Smooth muscle cell (in vitro differentiated cells): Measurements from ENCODE around the gene FRMD1. TPM values are rescaled to one million over a fixed set of nuclear protein-coding genes. Genes with fewer than 3 reads are reported as not detected.

Experiments
- DNase-seq: peaks from one replicate; lab custom pipeline; 2025; ENCODE audit not compliant: unreplicated experiment; lab: John Stamatoyannopoulos, UW
- H2AFZ ChIP-seq: fragments of 200-600 bp; sonication (generic); 2 replicates; pipeline ENCODE4 v1.6.0; 2016; ENCODE audit warnings: antibody characterized with exemption, low read depth, mild to moderate bottlenecking
- H3F3A ChIP-seq: fragments of 200-600 bp; sonication (generic); 2 replicates; pipeline ENCODE4 v1.6.0; 2017; ENCODE audit warnings: antibody characterized with exemption, low read depth
- H3K27ac ChIP-seq: fragments of 200-600 bp; sonication (generic); 2 replicates; pipeline ENCODE4 v1.5.1; 2016; ENCODE audit warnings: low read depth, mild to moderate bottlenecking
- H3K27me3 ChIP-seq: fragments of 200-600 bp; sonication (generic); 2 replicates; pipeline ENCODE4 v1.6.1; 2016; ENCODE audit warnings: low read depth, mild to moderate bottlenecking
- H3K36me3 ChIP-seq: fragments of 200-600 bp; sonication (generic); 2 replicates; pipeline ENCODE4 v1.5.1; 2016; ENCODE audit warnings: low read depth
- H3K4me1 ChIP-seq: fragments of 200-600 bp; sonication (generic); 2 replicates; pipeline ENCODE4 v1.5.1; 2016; ENCODE audit warnings: low read depth
- H3K4me2 ChIP-seq: fragments of 200-600 bp; sonication (generic); 2 replicates; pipeline ENCODE4 v1.6.0; 2016; ENCODE audit warnings: mild to moderate bottlenecking
- H3K4me3 ChIP-seq: fragments of 200-600 bp; sonication (generic); 2 replicates; pipeline ENCODE4 v1.5.1; 2016; ENCODE audit warnings: mild to moderate bottlenecking
- H3K79me2 ChIP-seq: fragments of 200-600 bp; sonication (generic); 2 replicates; pipeline ENCODE4 v1.6.0; 2016; ENCODE audit warnings: low read depth, mild to moderate bottlenecking
- H3K9ac ChIP-seq: fragments of 200-600 bp; sonication (generic); 2 replicates; pipeline ENCODE4 v1.6.0; 2016; ENCODE audit warnings: low read depth
- H3K9me3 ChIP-seq: fragments of 200-600 bp; sonication (generic); replicated peaks from 2 replicates; pipeline ENCODE4 v1.5.1; 2016; ENCODE audit warnings: low read depth
- H4K20me1 ChIP-seq: fragments of 200-600 bp; sonication (generic); 2 replicates; pipeline ENCODE4 v1.6.0; 2016; ENCODE audit warnings: low read depth
- WGBS: methylation state at CpG from one replicate; pipeline ENCODE4 v1.1.7; 2016; ENCODE audit warnings: low lambda C conversion rate; 5-methylcytosine and 5-hydroxymethylcytosine counted together
- polyA plus RNA-seq: library from polyadenylated mRNA; unstranded; fragments of >200 nt; fragmentation: Nextera tagmentation; extraction: Ambion mirVana; gene quantifications from 2 replicates; pipeline ENCODE4 v1.2.1, GENCODE V29; 2016
- total RNA-seq: library from RNA; depleted of rRNA; stranded (reverse); fragments of >200 nt; gene quantifications from 2 replicates; pipeline ENCODE4 v1.2.3, GENCODE V29; 2014
- TF ChIP-seq, protein P1 (sequence below): fragments of 200-600 bp; sonication (generic); IDR thresholded peaks from 2 replicates; pipeline ENCODE4 v1.5.1; 2017; ENCODE audit warnings: borderline replicate concordance, mild to moderate bottlenecking, antibody characterized with exemption; ENCODE audit not compliant: insufficient read depth, poor library complexity, severe bottlenecking

Gene FRMD1
- total RNA-seq (not detected in 2 replicates), polyA plus RNA-seq (not detected in 2 replicates)

GRCh38 chr6:168078943-168079405 lies at the start of gene FRMD1:
Gene FRMD1, minus strand, starts transcription at chr6:168079212. Its CDS starts 118 bp downstream, at chr6:168079094.
- no peak within 1 kb of the TSS for H3K27ac ChIP-seq
- no peak for DNase-seq
- H3K27me3 ChIP-seq, result peaks cover 6% of the 10 kb centered on the region
- TF ChIP-seq, protein P1, sequence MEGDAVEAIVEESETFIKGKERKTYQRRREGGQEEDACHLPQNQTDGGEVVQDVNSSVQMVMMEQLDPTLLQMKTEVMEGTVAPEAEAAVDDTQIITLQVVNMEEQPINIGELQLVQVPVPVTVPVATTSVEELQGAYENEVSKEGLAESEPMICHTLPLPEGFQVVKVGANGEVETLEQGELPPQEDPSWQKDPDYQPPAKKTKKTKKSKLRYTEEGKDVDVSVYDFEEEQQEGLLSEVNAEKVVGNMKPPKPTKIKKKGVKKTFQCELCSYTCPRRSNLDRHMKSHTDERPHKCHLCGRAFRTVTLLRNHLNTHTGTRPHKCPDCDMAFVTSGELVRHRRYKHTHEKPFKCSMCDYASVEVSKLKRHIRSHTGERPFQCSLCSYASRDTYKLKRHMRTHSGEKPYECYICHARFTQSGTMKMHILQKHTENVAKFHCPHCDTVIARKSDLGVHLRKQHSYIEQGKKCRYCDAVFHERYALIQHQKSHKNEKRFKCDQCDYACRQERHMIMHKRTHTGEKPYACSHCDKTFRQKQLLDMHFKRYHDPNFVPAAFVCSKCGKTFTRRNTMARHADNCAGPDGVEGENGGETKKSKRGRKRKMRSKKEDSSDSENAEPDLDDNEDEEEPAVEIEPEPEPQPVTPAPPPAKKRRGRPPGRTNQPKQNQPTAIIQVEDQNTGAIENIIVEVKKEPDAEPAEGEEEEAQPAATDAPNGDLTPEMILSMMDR, result no peak
- H3K4me3 ChIP-seq, result no peak within 1 kb of the TSS
- no peak within 1 kb of the TSS for H3K4me2 ChIP-seq
- no peak within 1 kb of the TSS for H2AFZ ChIP-seq
- H3K79me2 ChIP-seq, result no peaks in the 10 kb centered on the region
- H3K9ac ChIP-seq, result no peak within 1 kb of the TSS
- WGBS, result 93% methylated on average over 21 of the region's 21 CpGs
- no peaks in the 10 kb centered on the region for H3K4me1 ChIP-seq
- H3F3A ChIP-seq, result no peaks in the 10 kb centered on the region
- H3K9me3 ChIP-seq, result no peaks in the 10 kb centered on the region
- no peaks in the 10 kb centered on the region for H4K20me1 ChIP-seq
- no peaks in the 10 kb centered on the region for H3K36me3 ChIP-seq

DNA sequence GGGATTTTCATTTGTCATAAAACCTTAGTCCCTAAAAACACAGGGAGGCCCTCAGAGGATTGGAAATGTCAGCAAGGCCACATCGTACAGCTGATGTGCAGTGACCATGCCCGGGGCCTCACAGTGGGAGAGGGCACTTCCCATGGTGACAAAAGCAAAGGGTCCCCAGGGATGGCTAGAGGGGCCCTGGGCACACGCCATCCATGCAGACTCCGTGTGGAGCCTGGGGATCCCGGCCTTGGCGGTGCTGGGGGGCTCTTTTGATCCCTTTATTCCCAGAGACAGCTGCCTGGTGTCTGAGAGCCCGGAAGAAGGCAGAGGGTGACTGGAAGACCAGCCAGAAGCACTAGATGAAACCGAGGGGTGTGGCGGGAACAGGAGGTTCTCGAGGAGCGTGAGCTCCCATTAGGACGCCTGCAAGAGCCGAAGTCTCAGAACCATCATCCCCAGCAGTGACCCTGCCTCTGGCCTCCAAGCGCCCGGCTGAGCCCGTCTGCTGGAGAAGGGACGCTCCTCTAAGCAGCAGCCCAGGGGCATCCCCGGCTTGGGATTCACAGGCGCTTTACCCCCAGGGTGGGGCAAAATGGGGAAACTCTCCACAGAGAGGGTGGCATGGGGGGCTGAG lies 49.1 kb upstream of the FRMD1 start:
- TF ChIP-seq, protein P1, result no peak

DNA sequence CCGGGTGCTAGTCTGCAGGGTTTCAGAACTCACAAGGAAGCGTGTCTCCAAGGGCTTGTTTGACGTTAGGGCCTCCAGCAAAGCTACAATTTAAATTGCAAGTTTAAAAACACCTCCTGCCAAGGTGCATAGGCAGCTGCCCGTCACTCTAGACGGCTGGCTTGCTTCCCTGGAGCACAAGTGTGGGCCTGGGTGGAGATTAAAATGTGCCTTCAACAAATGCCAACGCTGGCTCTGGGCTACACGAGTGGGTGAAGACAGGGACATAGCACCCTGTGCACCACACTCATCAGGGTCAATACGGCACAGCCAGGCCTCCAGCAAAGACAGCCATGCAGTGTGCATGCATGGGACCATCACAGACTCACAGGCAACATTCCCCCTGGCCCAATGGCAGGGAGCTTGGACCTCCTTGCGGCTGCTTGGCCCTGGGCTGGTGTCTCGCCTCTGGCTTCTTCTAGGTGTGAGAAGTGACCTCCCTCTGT lies 48.4 kb upstream of the FRMD1 start:
- Histone ChIP-seq H3K4me1 (peaks cover 10% of the 10 kb centered on the region), H3K4me3 (no peak overlapping the region), H3K9ac (no peak overlapping the region), H3K79me2 (no peaks in the 10 kb centered on the region), H3K36me3 (no peaks in the 10 kb centered on the region), H2AFZ (no peak overlapping the region), H3K4me2 (no peak overlapping the region), H3K27ac (no peak overlapping the region), H4K20me1 (no peaks in the 10 kb centered on the region), H3K27me3 (no peaks in the 10 kb centered on the region), H3F3A (peaks cover 4% of the 10 kb centered on the region), H3K9me3 (no peaks in the 10 kb centered on the region)
- TF ChIP-seq, protein P1, result no peak
- 90% methylated on average over 10 of the region's 10 CpGs for WGBS
- no peak for DNase-seq

More for the DNA sequence above, 49.1 kb upstream of the FRMD1 start:
- Histone ChIP-seq H3F3A (peaks cover 9% of the 10 kb centered on the region), H3K27ac (no peak overlapping the region), H3K9me3 (no peaks in the 10 kb centered on the region), H3K36me3 (no peaks in the 10 kb centered on the region), H3K27me3 (no peaks in the 10 kb centered on the region), H3K4me3 (no peak overlapping the region), H4K20me1 (no peaks in the 10 kb centered on the region), H2AFZ (no peak overlapping the region), H3K4me1 (peaks cover 17% of the 10 kb centered on the region), H3K79me2 (no peaks in the 10 kb centered on the region), H3K9ac (no peak overlapping the region), H3K4me2 (no peak overlapping the region)
- no peak for DNase-seq
- 95% methylated on average over 19 of the region's 19 CpGs for WGBS
